Measurements from ENCODE around the gene GGCX.

Gene GGCX

DNA sequence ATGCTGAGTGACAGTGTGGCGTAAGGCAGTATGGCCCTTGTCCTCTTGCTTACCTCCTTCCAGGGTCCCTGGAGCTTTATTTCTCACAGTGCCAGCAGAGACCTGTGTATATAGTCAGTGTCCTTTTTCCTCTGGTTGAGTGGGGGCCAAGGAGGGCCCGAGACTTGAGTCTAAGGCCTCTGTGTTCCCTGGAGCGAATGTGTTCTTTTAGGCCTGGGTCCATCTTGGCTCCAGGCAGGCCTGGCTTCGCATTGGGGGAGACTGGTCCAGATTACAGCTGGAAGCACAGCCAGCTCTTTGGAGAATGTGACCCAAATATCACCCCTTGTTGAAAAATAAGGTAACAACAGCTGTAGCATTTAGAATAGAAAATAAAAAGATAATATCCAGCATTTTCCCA is 27.9 kb upstream of the GGCX start:
- Histone ChIP-seq H3K36me3 (ENCODE audit: insufficient read depth, low read length) (peaks cover 6% of the 10 kb centered on the region; the same call in 1 of the 2 replicates), H3K9ac (ENCODE audit: low read length) (no peak overlapping the region), H2AFZ (ENCODE audit: low read length) (no peak overlapping the region)

DNA sequence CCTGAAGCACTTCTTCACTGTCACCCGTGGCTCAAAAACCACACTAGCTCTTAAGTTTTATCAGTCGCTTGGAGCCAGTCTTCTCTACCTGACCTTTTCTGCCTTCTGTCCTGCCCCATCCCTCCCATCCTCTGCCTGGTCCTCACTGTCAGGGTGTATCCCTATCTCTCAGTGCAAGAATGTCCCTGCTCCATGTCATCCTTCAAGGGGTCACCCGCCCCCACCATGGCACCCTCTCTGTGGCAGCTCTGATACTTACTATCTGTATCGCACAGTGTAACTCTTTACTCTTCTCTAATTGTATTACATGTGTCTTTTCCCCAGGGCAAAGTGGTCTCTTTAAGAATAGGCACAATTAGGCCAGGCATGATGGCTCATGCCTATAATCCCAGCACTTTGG is 27.4 kb upstream of the GGCX start:
- H3K4me1 ChIP-seq (ENCODE audit: insufficient read depth, low read length, severe bottlenecking): peaks cover 7% of the 10 kb centered on the region
- H2AFZ ChIP-seq (ENCODE audit: low read length): no peak overlapping the region
- no peak overlapping the region for H3K27ac ChIP-seq (ENCODE audit: low read depth, low read length, poor library complexity, severe bottlenecking)
- no peak overlapping the region for H3K4me2 ChIP-seq (ENCODE audit: low read length)
- no peaks in the 10 kb centered on the region for H3K9me2 ChIP-seq (ENCODE audit: low read depth, low read length)
- H3K4me3 ChIP-seq (ENCODE audit: low read depth, low read length, poor library complexity, severe bottlenecking): no peak overlapping the region
- no peaks in the 10 kb centered on the region for H3K27me3 ChIP-seq (ENCODE audit: insufficient read depth, low read length)
- no peaks in the 10 kb centered on the region for H3K9me3 ChIP-seq (ENCODE audit: low read length)
- H4K20me1 ChIP-seq (ENCODE audit: insufficient read depth, low read length): no peaks in the 10 kb centered on the region
- peaks cover 11% of the 10 kb centered on the region for H3K36me3 ChIP-seq (ENCODE audit: insufficient read depth, low read length)
- H3K79me2 ChIP-seq (ENCODE audit: insufficient read depth, low read length): no peaks in the 10 kb centered on the region
- H3K9ac ChIP-seq (ENCODE audit: low read length): no peak overlapping the region
- no peaks in the 10 kb centered on the region for H3F3A ChIP-seq (ENCODE audit: insufficient read depth, low read length)
- TF ChIP-seq EZH2 (IDR thresholded peaks at IDR 0.05; ENCODE audit: borderline replicate concordance, low read length): no peak
- TF ChIP-seq CTCF (IDR thresholded peaks at IDR 0.05; ENCODE audit: low read length): no peak

More for the DNA sequence above, 27.9 kb upstream of the GGCX start:
- no peaks in the 10 kb centered on the region for H4K20me1 ChIP-seq (ENCODE audit: insufficient read depth, low read length)
- no peak for TF ChIP-seq EZH2 (IDR thresholded peaks at IDR 0.05; ENCODE audit: borderline replicate concordance, low read length)
- no peak for TF ChIP-seq CTCF (IDR thresholded peaks at IDR 0.05; ENCODE audit: low read length)
- H3K27me3 ChIP-seq (ENCODE audit: insufficient read depth, low read length): no peaks in the 10 kb centered on the region
- no peaks in the 10 kb centered on the region for H3K9me2 ChIP-seq (ENCODE audit: low read depth, low read length)
- no peak overlapping the region for H3K4me2 ChIP-seq (ENCODE audit: low read length)
- peaks cover 1% of the 10 kb centered on the region for H3K4me1 ChIP-seq (ENCODE audit: insufficient read depth, low read length, severe bottlenecking)
- H3K9me3 ChIP-seq (ENCODE audit: low read length): no peaks in the 10 kb centered on the region
- no peak overlapping the region for H3K27ac ChIP-seq (ENCODE audit: low read depth, low read length, poor library complexity, severe bottlenecking)
- H3K79me2 ChIP-seq (ENCODE audit: insufficient read depth, low read length): no peaks in the 10 kb centered on the region
- no peaks in the 10 kb centered on the region for H3F3A ChIP-seq (ENCODE audit: insufficient read depth, low read length)
- H3K4me3 ChIP-seq (ENCODE audit: low read depth, low read length, poor library complexity, severe bottlenecking): no peak overlapping the region

DNA sequence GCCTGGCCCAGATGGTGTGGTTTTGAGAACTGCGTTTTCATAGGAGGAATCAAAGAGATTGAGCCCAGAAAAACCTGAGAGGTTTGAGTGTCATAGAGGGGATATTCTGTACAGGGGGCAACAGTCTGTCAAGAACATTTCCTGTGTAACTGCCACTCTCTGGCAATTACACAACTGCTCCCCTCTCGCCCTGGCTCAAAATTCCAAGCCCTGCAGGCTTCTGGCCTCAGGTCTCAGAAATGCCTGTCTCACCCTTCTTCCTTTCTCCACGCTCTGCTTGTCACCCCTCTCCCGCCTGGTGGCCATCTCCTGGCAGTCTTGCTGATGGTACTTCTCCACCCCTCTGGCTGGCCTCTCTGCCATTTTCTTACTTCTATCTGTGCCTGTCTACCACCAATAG is 26.9 kb upstream of the GGCX start:
- H3K9ac ChIP-seq (ENCODE audit: low read length): no peak overlapping the region
- no peak overlapping the region for H3K4me3 ChIP-seq (ENCODE audit: low read depth, low read length, poor library complexity, severe bottlenecking)
- no peaks in the 10 kb centered on the region for H3F3A ChIP-seq (ENCODE audit: insufficient read depth, low read length)
- H3K27ac ChIP-seq (ENCODE audit: low read depth, low read length, poor library complexity, severe bottlenecking): no peak overlapping the region
- no peak overlapping the region for H2AFZ ChIP-seq (ENCODE audit: low read length)
- no peaks in the 10 kb centered on the region for H3K9me2 ChIP-seq (ENCODE audit: low read depth, low read length)
- H3K27me3 ChIP-seq (ENCODE audit: insufficient read depth, low read length): no peaks in the 10 kb centered on the region
- H3K9me3 ChIP-seq (ENCODE audit: low read length): no peaks in the 10 kb centered on the region
- no peak for TF ChIP-seq EZH2 (IDR thresholded peaks at IDR 0.05; ENCODE audit: borderline replicate concordance, low read length)
- TF ChIP-seq CTCF (IDR thresholded peaks at IDR 0.05; ENCODE audit: low read length): no peak
- H3K4me1 ChIP-seq (ENCODE audit: insufficient read depth, low read length, severe bottlenecking): peaks cover 7% of the 10 kb centered on the region
- H3K79me2 ChIP-seq (ENCODE audit: insufficient read depth, low read length): no peaks in the 10 kb centered on the region
- H3K4me2 ChIP-seq (ENCODE audit: low read length): no peak overlapping the region
- H4K20me1 ChIP-seq (ENCODE audit: insufficient read depth, low read length): no peaks in the 10 kb centered on the region
- H3K36me3 ChIP-seq (ENCODE audit: insufficient read depth, low read length): peaks cover 15% of the 10 kb centered on the region
